ENCODE data around the gene ABCB6.
"Not testable (repeated sequence)": the region's sequence is repeated elsewhere in the genome, so short reads cannot be mapped to it uniquely, and the experiment has no call there.

The ABCB6 gene

GRCh38 chr2:219214141-219214540 lies 4.6 kb downstream of the ABCB6 start:
- DNase-seq (ENCODE audit: low read depth in 2 of 2, low spot score in 1 of 2) = no peak

GRCh38 chr2:219213486-219214071 lies 5.2 kb downstream of the ABCB6 start:
- DNase-seq (ENCODE audit: low read depth in 2 of 2, low spot score in 1 of 2) = no peak

DNA sequence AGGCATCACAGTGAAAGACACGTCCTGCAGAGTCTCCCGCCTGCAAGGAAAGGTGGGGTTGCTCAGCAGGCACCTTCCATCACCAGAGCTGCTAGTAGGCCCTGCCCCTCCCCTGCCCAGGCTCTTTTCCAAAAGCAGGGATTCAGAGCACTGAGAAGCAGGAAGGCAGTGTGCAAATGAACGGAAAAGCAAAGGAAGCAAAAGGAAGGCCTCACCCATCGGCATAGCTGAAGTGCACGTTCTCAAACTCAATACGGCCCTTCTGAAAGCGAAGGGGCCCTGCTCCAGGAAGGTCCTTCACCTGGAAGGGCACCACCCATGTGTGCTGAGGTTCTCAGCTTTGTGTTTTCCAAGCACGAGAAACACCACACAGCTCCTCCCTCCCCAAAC lies 5.7 kb downstream of the ABCB6 start:
- no peak for DNase-seq (ENCODE audit: low read depth in 2 of 2, low spot score in 1 of 2)

DNA sequence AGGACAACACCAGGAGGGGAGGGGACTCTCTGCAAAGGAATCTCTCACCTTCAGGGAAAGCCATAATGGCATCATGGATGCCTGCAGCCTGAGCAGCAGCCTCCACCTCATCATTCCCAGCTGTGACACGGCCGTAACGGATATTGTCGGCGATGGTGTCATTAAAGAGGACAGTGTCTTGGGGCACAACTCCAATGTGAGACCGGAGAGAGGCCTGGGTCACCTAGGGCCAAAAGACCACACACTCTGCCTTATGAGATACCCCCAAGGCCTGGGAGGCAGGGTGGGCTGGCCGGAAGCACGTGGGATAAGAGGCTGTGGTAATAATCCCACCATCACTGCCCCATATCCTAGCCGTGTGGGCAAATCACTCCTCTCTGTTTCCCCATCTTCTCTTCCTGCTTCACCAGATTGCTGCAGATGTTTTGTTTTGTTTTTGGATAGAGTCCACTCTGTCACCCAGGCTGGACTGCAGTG lies 7.8 kb downstream of the ABCB6 start:
- DNase-seq (ENCODE audit: low read depth in 2 of 2, low spot score in 1 of 2) = no peak

- no peak for DNase-seq (ENCODE audit: low read depth in 2 of 2, low spot score in 1 of 2)
These were observed 8.4 kb downstream of the ABCB6 start for GRCh38 chr2:219210196-219210885.

DNA sequence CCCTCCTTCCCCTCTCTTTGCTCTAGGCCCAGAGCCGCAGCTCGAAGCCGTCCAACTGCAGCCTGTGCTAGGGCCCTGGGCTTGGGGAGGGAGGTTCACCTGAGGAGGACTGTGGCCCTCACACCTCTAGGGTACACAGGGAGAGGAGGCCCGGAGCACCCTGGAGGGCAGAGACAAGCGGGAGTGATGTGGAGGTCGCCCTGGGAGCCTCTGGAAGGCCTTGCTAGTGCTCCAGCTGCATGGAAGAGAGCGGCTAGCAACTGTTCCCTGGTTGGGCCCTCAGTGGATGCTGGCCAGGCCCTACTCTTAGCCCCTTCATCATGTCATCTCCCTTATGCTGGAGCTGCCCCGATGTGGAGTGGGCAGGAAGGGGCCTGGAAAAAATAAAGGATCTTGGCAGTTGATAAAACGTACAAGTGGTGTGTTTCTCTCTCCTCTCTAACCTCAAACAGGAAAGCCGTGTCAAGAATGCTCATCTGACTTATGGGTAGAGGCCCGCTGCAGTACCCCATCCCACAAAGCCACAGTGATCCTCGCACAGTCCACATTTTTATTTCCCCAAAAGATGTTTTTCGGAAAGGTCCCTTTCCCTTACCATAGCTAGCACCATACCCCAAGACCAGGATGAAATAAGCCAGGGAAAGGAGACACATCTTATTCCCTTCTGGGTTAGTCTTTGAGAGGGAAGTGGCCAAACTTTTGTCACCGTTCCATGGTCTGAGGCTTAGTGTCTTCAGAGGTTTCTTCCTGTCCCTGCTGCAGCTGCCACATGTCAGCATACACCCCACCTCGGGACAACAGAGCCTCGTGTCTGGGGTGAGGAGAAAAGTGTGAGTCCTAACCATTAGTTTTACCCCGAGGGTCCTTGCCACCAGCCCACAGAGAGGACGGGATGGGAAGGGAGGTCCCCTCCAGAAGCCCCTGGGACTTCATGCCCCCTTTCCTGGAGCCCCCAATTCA lies 9.2 kb downstream of the ABCB6 start:
- no peak for DNase-seq (ENCODE audit: low read depth in 2 of 2, low spot score in 1 of 2)

DNA sequence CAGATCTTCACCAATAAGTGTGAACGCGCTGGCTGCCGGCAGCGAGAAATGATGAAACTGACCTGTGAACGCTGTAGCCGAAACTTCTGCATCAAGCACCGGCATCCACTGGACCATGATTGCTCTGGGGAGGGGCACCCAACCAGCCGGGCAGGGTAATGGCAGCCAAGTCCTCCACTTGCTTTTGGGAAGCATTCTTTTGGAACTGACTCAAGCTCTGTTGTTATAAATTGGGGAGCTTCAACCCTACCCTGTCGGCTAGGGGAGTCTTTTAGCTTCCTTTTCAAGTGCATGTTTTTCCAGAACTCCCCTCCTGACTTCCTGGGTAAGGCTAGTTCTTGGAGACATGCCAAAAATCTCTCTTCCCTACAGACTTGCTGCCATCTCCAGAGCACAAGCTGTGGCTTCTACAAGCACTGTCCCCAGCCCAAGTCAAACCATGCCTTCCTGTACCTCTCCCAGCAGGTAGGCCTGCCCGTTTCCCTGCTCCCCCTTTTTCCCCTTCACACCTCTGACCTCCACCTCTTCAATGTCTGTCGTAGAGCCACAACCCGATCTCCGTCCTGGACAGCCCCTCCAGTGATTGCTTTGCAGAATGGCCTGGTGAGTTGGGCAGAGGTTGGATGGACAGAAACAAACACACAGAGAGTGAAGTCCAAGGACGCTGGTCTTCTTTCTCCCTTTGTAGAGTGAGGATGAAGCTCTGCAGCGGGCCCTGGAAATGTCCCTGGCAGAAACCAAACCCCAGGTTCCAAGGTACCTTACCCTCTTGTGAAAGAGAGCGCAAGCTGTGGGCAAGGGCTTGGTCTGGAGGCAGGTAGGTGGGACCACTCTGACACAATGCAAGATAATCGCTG lies 10.6 kb downstream of the ABCB6 start:
- DNase-seq (ENCODE audit: low read depth in 2 of 2, low spot score in 1 of 2) = no peak

GRCh38 chr2:219207134-219207883 lies 11.4 kb downstream of the ABCB6 start:
- no peak for DNase-seq (ENCODE audit: low read depth in 2 of 2, low spot score in 1 of 2)

DNA sequence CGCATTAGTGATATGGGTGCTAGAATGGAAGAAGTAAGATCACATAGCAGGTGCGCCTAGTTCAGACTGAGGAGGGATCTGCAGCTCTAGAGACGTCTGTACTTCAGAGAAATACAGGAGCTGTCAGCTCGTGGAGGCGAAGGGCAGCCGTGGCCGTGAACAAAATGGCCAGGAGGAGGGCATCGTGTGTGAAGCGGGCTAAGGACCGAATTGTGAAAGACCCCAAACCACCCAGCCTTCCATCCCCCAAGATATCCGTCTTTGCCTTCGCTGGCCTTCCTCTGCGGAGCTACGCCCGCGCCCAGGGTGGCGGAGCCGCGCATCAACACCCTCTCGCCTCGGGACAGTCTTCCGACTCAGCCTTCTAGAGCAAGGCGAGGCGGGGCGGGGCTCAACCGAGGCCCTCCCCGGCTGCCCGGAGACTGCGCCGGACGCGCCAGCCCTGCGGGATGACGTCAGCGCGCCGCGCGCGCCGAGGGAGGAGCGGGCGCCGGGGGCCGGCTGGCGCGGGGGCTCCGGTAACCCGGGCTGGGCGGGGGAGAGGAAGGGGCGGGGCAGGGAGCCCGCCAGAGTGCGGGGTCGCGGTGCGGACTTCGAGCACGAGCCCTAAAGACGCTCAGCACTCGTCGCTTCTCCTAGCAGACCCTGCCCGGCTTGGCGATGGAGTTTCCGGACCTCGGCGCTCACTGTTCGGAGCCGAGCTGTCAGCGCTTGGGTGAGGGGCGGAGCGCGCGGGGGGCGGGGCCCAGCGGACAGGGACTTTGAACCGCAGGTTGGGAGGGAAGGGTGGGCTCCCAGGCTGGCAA lies 12.2 kb downstream of the ABCB6 start, which contains the start of gene ZFAND2B:
TSS of gene ZFAND2B (plus strand) at position 455 of the 806 bp plus-strand sequence. CDS start at position 661, 206 bp downstream.
- peak; percentile 84 to 88 for DNase-seq (ENCODE audit: low read depth in 2 of 2, low spot score in 1 of 2)

DNA sequence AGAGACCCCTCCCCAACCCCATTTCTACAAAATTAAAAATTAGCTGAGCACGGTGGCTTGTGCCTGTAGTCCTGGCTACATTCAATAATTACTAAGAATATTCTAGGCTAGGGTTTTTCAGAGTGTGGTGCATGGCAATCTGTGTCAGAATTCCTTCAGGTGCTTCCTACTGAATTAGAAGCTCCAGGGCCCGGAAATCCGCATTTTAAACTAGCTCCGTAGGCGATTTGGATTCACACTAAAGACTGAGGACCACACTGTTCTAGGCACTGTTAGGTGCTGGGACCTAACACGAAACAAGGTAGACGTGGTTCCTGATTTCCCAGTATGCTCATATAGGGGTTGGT lies 12.8 kb downstream of the ABCB6 start:
- no peak for DNase-seq (ENCODE audit: low read depth in 2 of 2, low spot score in 1 of 2)

DNA sequence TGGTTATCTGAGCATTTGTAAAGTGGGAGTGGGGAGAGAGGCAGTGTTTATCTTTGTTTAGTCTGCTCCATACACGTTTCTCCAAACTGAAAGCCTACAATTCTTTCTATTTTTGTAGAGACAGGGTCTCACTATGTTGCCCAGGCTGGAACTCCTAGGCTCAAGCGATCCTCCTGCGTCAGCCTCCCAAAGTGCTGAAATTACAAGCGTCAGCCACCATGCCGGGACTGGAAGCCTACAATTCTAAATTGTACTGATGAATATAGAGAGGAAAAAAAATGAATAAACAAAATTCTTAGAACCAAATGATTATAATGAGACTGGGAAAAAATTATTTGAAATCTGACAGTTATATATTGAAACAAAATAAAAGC lies 13.6 kb downstream of the ABCB6 start:
- DNase-seq (ENCODE audit: low read depth in 2 of 2, low spot score in 1 of 2) = no peak

- no peak for DNase-seq (ENCODE audit: low read depth in 2 of 2, low spot score in 1 of 2)
These were observed 14.2 kb downstream of the ABCB6 start for GRCh38 chr2:219204425-219205164.

- not testable (repeated sequence) for DNase-seq (ENCODE audit: low read depth in 2 of 2, low spot score in 1 of 2)
These were observed 17.4 kb downstream of the ABCB6 start for GRCh38 chr2:219201331-219201730.

DNA sequence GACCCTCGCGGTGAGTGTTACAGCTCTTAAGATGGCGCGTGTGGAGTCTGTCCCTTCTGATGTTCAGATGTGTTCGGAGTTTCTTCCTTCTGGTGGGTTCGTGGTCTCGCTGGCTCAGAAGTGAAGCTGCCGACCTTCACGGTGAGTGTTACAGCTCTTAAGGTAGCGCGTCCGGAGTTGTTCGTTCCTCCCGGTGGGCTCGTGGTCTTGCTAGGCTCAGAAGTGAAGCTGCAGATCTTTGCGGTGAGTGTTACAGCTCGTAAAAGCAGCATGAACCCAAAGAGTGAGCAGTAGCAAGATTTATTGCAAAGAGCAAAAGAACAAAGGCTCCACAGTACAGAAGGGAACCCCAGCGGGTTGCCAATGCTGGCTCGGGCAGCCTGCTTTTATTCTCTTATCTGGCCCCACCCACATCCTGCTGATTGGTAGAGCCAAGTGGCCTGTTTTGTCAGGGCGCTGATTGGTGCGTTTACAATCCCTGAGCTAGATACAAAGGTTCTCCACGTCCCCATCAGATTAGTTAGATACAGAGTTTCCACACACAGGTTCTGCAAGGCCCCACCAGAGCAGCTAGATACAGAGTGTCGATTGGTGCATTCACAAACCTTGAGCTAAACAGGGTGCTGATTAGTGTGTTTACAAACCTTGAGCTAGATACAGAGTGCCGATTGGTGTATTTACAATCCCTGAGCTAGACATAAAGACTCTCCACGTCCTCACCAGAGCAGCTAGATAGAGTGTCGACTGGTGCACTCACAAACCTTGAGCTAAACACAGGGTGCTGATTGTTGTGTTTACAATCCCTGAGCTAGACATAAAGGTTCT lies 18.0 kb downstream of the ABCB6 start:
- not testable (repeated sequence) for DNase-seq (ENCODE audit: low read depth in 2 of 2, low spot score in 1 of 2)

- no peak for DNase-seq (ENCODE audit: low read depth in 2 of 2, low spot score in 1 of 2)
These were observed 19.1 kb downstream of the ABCB6 start for GRCh38 chr2:219199470-219200211.

DNA sequence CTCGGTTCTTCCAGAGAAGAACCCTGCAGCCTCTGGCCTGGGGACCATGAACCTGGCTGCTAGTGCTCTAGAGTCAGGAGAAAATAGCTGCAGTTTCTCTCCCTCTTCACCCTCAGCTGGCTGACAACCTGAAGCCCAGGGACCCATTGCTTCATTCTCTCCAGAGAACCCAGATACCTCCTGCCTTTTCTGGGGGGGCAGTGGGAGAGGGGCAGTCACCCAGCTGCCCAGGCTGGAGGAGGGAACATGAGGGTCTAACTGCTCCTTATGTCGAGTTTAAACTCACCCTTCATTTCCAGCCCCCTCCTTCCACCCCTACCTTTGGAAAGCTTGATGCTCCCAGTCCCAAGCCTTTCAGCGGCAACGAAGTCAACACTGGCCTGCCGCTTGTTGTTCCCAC lies 19.8 kb downstream of the ABCB6 start:
- DNase-seq (ENCODE audit: low read depth in 2 of 2, low spot score in 1 of 2) = no peak

DNA sequence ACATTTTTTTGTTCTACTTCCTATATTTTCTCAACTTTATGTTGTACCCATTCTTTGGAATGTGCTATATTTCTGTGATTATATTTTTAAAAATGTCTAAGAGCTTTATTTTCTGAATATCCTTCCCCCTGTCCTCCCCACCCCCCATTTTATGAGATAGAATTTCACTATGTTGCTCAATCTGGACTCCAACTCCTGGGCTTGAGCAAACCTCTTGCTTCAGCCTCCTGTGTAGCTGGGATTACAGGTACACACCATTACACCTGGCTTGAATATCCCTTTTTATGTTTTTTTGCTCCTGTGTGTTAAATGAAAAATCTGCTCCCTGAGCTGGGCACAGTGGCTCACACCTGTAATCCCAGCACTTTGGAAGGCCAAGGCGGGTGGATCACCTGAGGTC lies 21.4 kb downstream of the ABCB6 start:
- DNase-seq (ENCODE audit: low read depth in 2 of 2, low spot score in 1 of 2) = no peak

Measured in stimulated activated CD8-positive, alpha-beta memory T cell treated with anti-CD3 and anti-CD28 coated beads, Interleukin-4, amount 100 ng/mL, for 4 hours (primary cell).